ENCODE measurements around the gene AKAP12.
"Not testable (repeated sequence)": the region's sequence is repeated elsewhere in the genome, so short reads cannot be mapped to it uniquely, and the experiment has no call there.

AKAP12 gene

DNA sequence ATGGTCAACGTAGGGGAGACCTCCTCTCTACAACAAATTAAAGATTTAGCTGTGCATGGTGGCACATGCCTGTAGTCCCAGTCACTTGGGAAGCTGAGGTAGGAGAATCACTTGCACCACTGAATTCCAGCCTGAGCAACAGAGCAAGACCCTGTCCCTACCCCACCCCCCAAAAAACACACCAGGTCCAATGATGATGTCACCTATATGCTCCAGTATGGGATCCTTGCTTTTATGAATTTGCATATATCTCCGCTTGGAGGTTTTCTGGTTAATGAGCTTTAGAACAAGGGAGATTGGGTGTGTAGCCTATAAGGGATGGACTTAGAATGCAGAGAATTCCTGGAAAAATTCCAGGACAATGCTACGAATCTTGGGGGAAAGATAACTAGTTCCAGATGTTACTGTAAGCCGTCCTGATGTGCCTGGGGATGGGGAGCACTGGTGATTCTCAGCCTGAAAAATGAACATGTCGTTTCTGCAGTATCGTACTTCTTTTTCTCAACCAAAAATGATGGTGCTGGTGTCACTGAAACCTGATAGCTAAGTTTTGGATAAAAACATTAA lies 90.4 kb downstream of the AKAP12 start:
- no peak overlapping the region for H3K4me3 ChIP-seq (ENCODE audit: low read depth, low read length)
- DNase-seq (ENCODE audit: low read depth), result peak; percentile 78

DNA sequence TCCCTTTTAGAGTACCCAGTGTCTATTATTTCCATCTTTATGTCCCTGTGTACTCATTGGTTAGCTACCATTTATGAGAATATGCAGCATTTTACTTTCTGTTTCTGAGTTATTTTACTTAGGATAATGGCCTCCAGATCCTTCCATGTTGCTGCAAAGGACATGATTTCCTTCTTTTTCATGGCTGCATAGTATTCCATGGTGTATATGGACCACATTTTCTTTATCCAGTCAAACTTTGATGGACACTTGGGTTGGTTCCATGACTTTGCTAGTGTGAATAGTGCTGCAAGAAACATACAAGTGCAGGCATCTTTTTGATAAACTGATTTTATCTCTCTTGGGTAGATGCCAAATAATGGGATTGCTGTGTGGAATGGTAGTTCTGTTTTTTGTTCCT lies 96.2 kb downstream of the AKAP12 start:
- H3K4me3 ChIP-seq (ENCODE audit: low read depth, low read length), result no peak overlapping the region
- no peak for DNase-seq (ENCODE audit: low read depth)

GRCh38 chr6:151338651-151339200 lies 99.0 kb downstream of the AKAP12 start:
- no peak for DNase-seq (ENCODE audit: low read depth)
- H3K4me3 ChIP-seq (ENCODE audit: low read depth, low read length), result no peak overlapping the region

DNA sequence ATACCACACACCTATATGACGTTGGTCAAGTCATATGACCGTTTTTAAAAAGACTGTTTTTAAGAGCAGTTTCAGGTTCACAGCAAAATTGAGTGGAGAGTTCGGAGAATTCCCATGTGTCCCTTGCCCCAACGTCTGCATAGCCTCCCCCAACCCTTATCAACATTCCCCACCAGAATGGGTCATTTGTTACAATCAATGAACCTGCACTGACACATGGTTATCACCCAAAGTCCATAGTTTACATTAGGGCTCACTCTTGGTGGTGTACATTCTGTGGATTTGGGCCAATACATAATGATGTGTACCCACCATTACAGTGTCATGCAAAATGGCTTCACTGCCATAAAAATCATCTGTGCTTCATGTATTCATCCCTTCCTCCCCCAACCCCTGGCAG lies 99.6 kb downstream of the AKAP12 start:
- DNase-seq (ENCODE audit: low read depth), result no peak
- no peak overlapping the region for H3K4me3 ChIP-seq (ENCODE audit: low read depth, low read length)

DNA sequence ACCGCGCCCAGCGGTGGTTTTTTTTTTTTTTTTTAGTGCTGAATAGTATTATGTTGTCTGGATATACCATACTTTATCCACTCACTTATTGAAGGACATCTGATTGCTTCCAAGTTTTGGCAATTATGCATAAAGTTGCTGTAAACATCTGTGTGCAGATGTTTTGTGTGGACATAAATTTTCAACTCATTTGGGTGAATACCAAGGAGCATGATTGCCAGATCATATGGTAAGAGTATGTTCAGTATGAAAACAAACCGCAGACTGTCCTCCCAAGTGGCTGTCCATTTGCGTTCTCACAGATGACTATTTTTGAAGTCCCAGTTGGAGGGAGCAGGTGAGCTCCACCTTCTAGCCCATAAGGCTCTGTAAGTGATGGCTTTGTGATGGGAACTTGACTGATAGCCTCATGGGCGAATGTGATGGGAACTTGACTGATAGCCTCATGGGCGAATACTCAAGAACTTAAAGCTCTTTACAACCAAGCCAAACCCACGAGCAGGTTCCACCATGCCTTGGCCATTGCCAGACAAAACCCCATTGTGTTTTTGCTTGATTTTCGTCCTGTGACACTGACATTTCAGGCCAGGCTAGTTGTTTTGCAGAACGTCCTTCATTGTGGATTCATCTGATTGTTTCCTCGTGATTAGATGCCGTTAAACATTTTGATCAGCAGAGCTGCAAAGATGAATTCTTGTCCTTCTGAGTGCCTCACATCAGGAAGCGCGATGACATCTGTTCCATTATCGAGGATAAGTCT lies 100.6 kb downstream of the AKAP12 start:
- peak; percentile 25 for DNase-seq (ENCODE audit: low read depth)
- H3K4me3 ChIP-seq (ENCODE audit: low read depth, low read length), result no peak overlapping the region

GRCh38 chr6:151341476-151342195 lies 101.9 kb downstream of the AKAP12 start:
- no peak for DNase-seq (ENCODE audit: low read depth)
- no peak overlapping the region for H3K4me3 ChIP-seq (ENCODE audit: low read depth, low read length)

GRCh38 chr6:151342750-151343149 lies 103.0 kb downstream of the AKAP12 start:
- not testable (repeated sequence) for H3K4me3 ChIP-seq (ENCODE audit: low read depth, low read length); DNase-seq (ENCODE audit: low read depth)

DNA sequence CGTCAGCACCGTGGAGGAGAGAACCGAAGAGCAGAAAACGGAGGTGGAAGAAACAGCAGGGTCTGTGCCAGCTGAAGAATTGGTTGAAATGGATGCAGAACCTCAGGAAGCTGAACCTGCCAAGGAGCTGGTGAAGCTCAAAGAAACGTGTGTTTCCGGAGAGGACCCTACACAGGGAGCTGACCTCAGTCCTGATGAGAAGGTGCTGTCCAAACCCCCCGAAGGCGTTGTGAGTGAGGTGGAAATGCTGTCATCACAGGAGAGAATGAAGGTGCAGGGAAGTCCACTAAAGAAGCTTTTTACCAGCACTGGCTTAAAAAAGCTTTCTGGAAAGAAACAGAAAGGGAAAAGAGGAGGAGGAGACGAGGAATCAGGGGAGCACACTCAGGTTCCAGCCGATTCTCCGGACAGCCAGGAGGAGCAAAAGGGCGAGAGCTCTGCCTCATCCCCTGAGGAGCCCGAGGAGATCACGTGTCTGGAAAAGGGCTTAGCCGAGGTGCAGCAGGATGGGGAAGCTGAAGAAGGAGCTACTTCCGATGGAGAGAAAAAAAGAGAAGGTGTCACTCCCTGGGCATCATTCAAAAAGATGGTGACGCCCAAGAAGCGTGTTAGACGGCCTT lies 110.0 kb downstream of the AKAP12 start:
- no peak overlapping the region for H3K4me3 ChIP-seq (ENCODE audit: low read depth, low read length)
- no peak for DNase-seq (ENCODE audit: low read depth)

DNA sequence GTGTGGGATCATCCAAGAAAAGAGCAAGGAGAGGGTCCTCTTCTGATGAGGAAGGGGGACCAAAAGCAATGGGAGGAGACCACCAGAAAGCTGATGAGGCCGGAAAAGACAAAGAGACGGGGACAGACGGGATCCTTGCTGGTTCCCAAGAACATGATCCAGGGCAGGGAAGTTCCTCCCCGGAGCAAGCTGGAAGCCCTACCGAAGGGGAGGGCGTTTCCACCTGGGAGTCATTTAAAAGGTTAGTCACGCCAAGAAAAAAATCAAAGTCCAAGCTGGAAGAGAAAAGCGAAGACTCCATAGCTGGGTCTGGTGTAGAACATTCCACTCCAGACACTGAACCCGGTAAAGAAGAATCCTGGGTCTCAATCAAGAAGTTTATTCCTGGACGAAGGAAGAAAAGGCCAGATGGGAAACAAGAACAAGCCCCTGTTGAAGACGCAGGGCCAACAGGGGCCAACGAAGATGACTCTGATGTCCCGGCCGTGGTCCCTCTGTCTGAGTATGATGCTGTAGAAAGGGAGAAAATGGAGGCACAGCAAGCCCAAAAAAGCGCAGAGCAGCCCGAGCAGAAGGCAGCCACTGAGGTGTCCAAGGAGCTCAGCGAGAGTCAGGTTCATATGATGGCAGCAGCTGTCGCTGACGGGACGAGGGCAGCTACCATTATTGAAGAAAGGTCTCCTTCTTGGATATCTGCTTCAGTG lies 110.8 kb downstream of the AKAP12 start:
- H3K4me3 ChIP-seq (ENCODE audit: low read depth, low read length), result no peak overlapping the region
- DNase-seq (ENCODE audit: low read depth), result no peak

DNA sequence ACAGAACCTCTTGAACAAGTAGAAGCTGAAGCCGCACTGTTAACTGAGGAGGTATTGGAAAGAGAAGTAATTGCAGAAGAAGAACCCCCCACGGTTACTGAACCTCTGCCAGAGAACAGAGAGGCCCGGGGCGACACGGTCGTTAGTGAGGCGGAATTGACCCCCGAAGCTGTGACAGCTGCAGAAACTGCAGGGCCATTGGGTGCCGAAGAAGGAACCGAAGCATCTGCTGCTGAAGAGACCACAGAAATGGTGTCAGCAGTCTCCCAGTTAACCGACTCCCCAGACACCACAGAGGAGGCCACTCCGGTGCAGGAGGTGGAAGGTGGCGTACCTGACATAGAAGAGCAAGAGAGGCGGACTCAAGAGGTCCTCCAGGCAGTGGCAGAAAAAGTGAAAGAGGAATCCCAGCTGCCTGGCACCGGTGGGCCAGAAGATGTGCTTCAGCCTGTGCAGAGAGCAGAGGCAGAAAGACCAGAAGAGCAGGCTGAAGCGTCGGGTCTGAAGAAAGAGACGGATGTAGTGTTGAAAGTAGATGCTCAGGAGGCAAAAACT lies 111.5 kb downstream of the AKAP12 start:
- H3K4me3 ChIP-seq (ENCODE audit: low read depth, low read length), result no peak overlapping the region
- no peak for DNase-seq (ENCODE audit: low read depth)

- no peak overlapping the region for H3K4me3 ChIP-seq (ENCODE audit: low read depth, low read length)
- DNase-seq (ENCODE audit: low read depth), result no peak
Observed at GRCh38 chr6:151351731-151352130, 112.0 kb downstream of the AKAP12 start.

DNA sequence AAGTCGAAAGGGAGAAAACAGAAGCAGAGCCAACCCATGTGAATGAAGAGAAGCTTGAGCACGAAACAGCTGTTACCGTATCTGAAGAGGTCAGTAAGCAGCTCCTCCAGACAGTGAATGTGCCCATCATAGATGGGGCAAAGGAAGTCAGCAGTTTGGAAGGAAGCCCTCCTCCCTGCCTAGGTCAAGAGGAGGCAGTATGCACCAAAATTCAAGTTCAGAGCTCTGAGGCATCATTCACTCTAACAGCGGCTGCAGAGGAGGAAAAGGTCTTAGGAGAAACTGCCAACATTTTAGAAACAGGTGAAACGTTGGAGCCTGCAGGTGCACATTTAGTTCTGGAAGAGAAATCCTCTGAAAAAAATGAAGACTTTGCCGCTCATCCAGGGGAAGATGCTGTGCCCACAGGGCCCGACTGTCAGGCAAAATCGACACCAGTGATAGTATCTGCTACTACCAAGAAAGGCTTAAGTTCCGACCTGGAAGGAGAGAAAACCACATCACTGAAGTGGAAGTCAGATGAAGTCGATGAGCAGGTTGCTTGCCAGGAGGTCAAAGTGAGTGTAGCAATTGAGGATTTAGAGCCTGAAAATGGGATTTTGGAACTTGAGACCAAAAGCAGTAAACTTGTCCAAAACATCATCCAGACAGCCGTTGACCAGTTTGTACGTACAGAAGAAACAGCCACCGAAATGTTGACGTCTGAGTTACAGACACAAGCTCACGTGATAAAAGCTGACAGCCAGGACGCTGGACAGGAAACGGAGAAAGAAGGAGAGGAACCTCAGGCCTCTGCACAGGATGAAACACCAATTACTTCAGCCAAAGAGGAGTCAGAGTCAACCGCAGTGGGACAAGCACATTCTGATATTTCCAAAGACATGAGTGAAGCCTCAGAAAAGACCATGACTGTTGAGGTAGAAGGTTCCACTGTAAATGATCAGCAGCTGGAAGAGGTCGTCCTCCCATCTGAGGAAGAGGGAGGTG lies 112.9 kb downstream of the AKAP12 start:
- no peak overlapping the region for H3K4me3 ChIP-seq (ENCODE audit: low read depth, low read length)
- DNase-seq (ENCODE audit: low read depth), result no peak

DNA sequence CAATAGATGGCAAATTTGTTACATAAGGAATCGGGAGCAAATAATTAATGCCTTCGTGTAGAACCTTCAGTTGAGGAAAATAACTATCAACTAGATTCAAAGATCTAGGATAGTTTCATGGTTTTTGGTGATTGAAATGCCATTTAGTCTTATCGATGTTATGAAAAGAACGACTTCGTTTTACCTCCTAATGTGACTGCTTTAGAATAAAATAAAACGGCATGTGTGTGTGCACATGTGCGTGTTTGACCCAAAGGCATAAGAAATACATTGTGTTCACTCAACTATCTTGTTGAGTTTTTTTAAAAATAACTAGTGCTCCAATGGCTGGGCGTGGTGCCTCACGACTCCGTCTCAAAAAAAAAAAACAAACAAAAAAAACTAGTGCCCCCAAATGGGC lies 114.0 kb downstream of the AKAP12 start:
- DNase-seq (ENCODE audit: low read depth), result no peak
- H3K4me3 ChIP-seq (ENCODE audit: low read depth, low read length), result no peak overlapping the region

DNA sequence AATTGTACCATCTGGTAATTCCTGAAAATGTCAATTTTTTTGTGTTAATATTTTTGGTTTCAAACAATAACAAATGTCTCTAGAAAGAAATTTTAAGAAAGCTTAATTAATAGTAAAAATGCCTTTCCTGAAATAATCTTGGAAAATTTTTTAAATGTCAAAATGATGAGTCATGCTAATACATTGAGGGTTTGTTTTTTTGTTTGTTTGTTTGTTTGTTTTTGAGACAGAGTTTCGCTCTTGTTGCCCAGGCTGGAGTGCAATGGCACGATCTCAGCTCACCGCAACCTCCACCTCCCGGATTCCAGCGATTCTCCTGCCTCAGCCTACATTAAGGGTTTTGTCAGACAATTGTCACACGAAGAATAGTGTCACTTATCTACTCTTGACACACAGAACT lies 117.2 kb downstream of the AKAP12 start:
- DNase-seq (ENCODE audit: low read depth); H3K4me3 ChIP-seq (ENCODE audit: low read depth, low read length): not testable (repeated sequence)

- no peak overlapping the region for H3K4me3 ChIP-seq (ENCODE audit: low read depth, low read length)
- no peak for DNase-seq (ENCODE audit: low read depth)
Observed at GRCh38 chr6:151357758-151358436, 118.1 kb downstream of the AKAP12 start.

DNA sequence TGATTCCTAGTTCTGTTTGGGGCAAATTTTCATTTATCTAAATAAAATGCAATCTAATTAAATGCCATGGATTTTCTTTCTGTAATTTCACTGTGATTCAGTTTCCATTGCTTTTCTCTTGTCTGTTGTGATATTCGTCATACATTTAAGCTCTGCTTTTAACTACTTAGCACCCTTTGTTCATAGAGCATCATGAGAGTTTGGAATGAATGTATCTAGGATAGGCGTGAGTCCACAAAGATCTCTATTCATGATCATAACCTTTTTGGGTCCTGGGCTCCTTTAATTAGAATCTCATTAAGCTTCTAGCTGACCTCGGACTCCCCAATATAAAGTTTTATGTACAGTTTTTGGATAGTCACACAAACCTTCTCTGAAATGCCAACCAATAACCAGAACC lies 118.7 kb downstream of the AKAP12 start:
- DNase-seq (ENCODE audit: low read depth), result no peak

DNA sequence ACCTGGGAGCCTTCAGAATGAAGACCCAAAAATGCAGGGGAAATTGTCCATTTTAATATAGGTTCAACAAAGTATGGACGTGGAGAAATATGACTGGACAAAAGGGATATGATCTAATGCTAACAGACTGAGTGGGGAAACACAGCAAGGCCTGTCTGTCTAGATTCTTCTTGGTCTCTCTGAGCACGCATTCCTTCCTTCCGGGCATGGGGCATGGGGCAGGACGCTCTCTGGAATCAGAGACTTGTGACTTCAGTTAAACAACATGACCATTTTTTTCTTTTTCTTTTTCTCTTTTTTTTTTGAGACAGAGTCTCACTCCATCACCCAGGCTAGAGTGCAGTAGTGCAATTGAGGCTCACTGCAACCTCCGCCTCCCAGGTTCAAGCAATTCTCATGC lies 119.7 kb downstream of the AKAP12 start:
- no peak for DNase-seq (ENCODE audit: low read depth)
- H3K4me3 ChIP-seq (ENCODE audit: low read depth, low read length), result no peak overlapping the region

More for the DNA sequence above, 118.7 kb downstream of the AKAP12 start:
- no peak overlapping the region for H3K4me3 ChIP-seq (ENCODE audit: low read depth, low read length)

Measured in skeletal muscle cell (primary cell).